GM18519 (cell line): ENCODE results near the gene TAL1.
A peak's percentile ranks its signal among the peaks of the same experiment; 100 is the strongest.
"Not testable (repeated sequence)": the region's sequence is repeated elsewhere in the genome, so short reads cannot be mapped to it uniquely, and the experiment has no call there.

Experiments
- ATAC-seq: cut with Tn5 transposase; IDR thresholded peaks from one replicate; pipeline ENCODE4 v1.9.1; 2021; ENCODE audit warnings: mild to moderate bottlenecking, moderate library complexity; ENCODE audit not compliant: unreplicated experiment, low FRiP score

The TAL1 gene

DNA sequence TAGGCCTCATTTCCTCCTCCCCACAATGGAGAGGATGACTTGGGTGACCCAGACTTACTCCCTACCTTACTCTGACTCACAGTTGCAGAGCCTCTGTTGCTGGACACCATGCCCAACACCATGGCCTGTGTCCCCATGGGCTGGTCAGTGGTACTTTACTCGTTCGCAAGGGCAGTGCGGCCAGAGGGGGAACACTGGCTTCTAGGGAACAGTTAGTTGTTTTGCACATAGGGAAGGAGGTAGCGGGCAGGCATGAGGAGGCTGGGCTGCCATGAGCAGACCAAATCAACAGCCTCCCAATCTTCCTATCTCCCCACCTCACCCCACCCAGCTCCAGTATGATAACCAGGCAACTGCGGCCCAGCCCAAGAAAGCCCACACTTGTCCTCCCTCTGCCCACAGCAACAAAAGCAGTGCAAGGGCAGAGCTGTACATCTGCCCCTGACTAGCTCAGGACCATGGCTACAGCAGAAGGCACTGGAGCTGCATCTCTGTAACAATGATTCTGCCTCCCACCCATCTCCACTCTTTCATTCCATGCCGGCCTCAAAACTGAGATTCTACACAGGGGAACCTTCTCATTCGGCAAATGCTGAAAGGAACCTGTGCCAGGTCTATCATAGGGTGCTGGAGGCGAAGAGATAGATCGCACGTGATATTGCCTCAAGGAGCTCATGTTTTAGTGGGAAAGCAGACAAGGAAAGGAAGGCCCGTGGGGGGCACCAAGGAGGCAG lies 18.6 kb downstream of the TAL1 start:
- ATAC-seq, result no peak

DNA sequence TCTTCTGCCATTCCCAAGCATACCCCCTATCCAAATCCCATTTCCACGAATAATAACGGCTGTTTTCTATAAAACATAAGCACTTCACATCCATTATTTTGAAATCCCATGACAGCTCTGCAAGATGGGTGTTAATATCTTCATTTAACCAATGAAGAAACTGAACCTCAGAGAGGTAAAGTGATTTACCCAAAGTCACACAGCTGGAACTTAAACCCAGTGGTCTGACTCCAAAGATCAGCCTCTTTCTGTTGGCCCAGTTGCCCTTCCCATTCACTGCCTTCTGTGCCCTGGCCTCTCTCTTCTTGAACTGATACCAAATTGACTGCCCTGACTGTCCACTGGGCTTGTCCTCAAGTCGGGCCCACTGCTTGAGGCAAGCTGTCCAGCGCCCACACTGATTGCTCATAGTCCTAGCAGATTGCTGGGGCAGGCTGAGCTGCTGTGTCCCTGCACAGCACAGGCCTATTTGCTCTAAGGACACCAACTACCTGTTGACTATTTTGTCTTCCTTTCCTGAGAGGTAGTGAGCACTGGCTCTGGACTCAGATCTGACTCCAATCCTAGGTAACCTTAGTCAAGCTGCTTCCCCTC lies 19.3 kb downstream of the TAL1 start:
- ATAC-seq, result no peak

DNA sequence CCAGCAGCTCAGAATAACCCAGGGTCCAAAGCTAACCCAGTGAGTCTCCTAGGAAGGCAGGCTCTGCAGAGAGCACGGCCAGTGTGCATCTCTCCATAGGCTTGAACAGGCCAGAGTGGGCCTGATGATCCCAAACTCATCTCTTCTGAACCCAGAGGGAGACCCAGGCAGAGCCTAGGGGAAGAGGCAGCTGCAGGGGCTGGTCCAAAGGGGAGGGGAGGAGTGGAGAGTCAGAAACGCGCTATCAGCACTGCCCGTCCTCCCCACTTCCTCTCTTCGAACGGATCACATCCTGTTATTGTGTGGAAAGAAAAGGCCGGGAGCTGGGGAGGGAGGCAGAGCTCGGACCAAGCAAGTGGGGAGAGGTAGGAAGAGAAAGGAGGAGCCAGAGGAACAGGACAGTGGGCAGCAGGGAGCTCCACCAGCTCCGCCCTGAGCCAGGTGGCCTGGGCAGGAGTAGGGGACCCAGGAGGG lies 20.2 kb downstream of the TAL1 start:
- no peak for ATAC-seq

DNA sequence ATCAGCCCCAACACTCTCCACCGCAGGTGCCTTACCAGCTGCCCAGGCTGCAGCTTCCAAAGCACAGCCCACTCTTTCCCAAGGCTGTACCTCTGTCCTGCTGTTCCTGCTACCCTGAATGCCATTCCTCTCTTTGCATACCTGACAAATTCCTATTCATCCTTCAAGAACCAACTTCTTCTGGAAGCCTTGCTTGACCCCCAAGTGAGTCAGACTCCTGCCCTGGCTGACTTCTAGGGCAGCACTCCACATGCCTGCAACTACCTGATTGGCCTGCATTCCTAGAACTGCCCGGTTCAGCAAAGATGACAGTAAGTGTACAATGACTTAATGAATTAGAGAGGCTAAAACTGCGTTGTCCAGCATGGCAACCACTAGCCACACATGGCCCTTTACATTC lies 21.4 kb downstream of the TAL1 start:
- ATAC-seq, result no peak

DNA sequence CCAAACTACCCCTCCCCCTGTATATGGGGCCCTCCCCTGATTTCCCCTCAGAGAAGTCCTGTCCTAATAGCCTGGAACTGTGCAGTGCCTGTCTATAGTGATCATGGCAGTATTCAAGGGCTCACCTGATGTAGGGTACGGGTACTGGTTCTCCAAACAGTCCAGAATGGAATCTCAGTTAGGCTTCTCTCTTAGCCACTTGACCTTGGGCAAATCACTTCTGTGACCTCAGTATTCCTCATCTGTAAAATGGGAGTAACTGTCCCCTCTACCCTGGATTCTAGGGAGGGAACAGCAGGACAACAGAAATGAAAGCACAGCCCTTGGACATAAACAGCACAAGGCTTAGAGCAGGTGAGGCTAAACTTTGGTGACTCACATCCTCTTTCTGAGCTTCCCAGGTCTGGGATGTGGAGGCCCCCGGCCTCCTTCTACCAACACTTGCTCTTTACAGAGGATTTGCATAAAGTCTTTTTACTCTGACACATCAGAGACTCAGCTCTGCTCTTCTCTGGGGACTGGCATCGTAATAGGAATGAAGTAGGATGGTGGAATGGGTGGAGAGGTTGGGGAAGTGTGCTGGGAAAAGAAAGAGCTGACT lies 22.2 kb downstream of the TAL1 start:
- ATAC-seq, result peak; percentile 84

DNA sequence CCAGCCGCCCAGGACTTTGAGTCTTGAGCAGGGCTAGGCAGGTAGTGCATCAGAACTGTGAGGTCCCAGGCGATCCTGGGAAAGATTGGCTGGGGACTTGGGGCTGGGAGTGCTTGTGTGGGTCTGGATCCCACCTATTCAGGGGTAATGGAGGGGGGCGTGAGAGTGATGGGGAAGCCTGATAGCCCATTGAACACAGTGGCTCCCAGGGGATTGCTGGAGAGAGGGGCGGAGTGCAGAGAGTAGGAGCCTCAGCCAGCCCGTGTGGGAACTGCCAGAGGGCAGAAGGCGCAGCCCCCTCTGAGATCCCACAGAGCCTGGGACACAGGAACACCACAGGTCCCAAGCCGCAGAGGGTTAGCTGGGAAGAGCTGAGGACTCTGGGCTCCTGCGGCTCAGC lies 22.9 kb downstream of the TAL1 start:
- ATAC-seq, result no peak

DNA sequence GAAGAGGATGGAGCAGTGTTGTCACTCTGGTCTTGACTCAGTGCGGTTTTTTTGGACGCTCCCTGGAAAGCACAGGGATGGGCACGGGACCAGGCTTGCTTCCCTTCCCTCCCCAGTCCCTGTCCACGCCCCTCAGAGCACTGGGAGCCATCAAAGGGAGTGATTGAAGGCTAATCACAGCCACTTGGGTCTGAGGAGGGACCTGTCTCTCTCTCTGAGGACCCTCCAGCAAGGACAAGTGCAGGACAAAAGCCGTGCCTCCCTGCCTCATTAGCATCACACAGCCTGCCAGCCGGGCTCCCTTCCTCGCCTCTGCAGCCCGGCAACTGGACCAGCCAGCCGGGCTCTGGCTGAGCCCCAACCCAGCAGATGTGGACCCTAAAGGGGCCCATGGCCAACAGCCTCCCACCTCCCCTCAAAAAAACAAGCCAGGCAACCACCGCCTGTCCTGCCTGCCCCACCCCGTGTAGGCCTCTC lies 23.6 kb downstream of the TAL1 start:
- no peak for ATAC-seq

DNA sequence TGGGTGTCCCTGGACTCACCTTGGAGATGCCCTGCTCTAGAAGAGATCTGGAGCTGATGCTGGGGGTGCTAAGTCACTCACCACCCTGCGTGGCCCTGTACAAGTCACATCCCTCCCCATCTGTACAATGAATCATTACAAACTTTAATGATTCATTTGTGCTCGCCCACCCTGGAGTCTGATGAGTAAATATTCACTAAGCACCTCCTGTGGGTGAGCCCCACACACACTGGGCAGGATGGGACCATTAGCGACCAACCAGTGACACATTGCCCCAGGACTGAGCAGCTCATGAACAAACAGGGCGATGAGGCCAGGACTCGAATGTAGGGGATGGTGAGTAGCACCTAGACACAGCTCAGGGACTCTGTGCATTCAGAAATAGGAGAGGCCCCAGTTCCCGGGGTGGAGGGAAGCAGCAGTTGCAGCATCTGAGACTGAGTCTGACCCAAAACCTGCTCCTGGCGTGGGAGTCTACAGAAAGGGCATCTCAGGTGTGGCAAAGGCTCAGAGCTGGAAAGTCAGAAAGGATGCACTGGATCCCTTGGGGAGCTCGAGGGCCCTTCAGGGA lies 24.1 kb downstream of the TAL1 start:
- ATAC-seq, result no peak

DNA sequence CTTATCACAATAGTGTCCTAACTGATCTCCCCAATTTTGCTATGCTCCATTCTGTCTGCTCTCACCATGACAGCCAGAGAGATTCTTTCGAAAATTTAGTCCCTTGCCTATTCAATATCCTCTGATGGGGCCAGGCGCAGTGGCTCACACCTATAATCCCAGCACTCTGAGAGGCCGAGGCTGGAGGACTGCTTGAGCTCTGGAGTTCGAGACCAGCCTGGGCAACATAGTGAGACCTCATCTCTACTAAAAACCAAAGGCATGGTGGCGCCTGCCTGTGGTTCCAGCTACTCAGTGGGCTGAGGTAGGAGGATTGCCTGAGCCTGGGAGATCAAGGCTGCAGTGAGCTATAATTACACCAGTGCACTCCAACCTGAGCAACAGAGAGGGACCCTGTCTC lies 26.1 kb downstream of the TAL1 start:
- ATAC-seq, result no peak

DNA sequence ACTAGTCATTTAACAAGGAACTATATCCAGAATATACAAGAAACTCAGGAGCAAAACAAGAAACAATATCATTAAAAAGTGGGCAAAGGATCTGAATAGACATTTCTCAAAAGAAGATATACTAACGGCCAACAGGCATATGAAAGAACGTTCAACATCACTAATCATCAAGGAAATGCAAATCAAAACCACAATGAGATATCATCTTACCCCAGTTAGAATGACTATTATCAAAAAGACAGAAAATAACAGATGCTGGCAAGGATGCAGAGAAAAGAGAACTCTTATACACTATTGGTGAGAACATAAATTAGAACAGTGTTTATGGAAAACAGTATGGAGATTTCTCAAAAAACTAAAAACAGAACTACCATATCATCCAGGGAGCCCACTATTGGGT lies 28.5 kb downstream of the TAL1 start:
- not testable (repeated sequence) for ATAC-seq

DNA sequence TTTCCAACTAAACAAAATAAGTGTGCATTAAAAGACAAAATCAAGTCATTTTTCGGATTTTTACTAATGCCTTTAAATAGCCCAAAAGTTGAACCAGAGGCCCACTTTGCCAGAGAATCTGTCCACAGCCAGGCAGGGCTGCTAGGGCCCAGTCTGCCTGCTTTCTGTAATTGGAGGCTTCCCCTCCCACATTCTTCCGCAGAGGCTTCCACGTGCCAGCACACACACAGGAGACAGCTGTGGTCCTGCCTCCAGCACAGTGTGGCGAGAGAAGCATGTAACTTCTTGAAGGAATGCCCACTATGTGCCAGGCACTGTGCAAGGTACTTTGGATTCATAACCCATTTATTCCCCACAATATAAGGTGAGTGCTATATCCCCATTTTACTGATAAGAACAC lies 30.8 kb downstream of the TAL1 start:
- no peak for ATAC-seq

DNA sequence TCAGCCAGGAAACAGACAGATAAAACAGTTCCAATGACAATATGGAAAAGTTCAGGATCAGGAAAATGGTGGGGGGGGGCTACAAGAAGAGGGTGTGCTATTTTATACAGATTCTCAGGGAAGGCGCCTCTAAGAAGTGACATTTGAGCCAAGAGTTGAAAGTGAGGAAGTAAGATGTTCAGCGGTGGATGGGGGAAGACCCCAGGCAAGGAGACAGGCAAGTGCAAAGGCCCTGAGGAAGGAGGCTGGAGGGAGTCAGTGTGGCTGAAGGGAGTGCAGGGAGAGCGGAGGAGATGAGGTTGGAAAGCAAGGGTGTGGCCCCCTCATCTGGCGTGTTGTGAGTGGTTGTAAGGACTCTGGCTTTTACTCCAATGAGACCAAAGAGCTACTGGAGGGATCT lies 33.8 kb downstream of the TAL1 start:
- ATAC-seq, result no peak

DNA sequence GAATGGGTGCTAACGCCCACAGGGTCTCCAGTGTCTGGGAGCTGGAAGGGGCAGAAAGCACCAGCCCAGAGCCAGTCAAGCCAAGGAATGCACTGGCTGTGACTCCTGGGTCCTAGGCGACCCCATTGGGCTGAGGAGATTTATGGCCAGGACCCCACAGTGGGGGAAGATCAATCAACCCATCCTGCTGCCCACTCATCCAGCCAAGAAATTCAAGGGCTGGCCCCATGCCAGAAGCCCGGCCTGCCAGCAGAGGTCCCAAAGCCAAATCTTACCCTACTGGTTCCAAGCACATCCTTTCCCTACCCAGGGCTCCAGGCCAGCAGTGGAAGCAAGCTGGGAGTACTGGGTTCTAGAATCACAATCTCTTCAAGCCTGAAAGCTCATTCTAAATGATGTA lies 35.4 kb downstream of the TAL1 start:
- ATAC-seq, result no peak

DNA sequence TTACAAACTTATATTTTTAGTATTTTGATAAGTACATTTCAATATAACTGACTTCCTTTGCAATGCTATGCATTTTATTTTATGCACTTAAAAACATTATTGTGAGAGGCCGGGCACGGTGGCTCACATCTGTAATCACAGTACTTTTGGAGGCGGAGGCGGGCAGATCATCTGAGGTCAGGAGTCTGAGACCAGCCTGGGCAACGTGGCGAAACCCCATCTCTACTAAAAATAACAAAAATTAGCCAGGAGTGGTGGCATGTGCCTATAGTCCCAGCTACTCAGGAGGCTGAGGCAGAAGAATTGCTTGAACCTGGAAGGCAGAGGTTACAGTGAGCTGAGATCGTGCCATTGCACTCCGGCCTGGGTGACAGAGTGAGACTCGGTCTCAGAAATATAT lies 36.0 kb downstream of the TAL1 start:
- ATAC-seq, result not testable (repeated sequence)

DNA sequence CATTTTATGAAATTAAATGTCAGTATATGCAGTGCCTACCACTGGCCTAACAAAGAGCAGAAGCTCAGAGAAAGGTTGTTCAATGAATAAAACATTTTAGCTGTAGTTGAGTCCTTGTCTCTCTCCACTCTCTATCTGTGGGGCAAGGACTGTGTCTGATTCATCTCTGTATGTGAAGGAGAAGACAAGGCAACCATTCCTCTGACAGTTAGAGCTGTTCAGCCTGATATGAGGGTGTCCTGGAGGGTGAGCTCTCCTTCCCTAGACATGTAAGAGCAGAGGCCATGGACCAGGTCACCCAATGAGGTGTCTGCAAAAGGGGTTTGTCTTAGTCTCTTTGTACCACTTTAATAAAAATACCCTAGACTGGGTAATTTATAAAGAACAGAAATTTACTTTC lies 37.7 kb downstream of the TAL1 start:
- ATAC-seq, result no peak

DNA sequence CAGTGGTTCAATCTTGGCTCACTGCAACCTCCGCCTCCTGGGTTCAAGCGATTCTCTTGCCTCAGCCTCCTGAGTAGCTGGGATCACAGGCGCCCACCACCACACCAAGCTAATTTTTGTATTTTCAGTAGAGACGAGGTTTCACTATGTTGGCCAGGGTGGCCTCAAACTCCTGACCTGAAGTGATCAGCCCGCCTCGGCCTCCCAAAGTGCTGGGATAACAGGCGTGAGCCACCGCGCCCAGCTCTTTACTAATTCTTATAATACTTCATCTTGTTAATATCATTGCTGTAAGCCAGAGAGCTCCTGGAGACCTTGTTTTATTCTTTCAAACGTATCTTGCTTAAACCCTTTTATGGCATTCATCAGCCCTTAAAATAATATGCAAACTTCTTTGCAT lies 38.5 kb downstream of the TAL1 start:
- not testable (repeated sequence) for ATAC-seq

DNA sequence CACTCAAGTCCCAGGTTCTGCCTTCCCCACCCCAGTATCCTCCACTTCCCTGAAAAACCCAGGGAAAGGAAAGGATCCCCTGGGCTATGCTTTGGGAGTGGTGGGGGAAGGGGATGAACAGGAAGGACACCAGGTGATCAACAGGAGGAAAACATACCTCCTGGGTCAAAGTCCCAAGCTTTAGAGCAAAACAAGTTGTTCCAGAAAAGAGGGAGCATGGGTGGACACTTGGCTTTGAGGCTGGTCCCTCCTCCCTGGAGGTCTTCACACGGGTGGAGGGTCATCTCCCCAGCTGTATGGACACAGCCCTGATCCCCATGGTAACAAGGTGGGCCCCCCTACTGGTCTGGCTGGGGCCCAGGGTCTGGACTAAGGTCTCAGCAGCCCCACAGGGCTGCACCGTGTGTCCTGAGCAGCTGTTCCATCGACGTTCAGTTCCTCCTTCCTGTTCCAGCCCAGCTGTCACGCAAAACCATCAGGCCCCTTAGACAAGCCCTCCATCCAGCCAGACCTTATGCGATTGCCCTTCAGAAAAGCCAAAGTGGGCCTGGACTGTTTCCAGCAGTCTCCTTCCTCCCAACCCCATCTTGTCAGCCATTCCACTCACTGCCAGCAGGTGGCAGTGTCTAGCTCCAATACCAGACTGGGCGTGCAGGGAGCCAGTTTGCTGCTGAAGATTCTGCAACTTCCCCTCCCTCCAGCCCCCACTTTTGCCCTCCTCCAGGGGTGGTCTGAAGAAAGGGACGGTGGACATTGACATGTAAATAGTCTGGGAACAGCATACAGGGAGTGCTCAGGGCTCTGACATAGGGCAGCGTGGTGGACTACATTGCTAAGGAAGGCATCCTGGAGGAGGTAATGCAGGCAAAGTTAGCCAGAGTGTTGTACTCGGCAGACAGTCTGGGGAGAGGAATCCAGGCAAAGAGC lies 39.3 kb downstream of the TAL1 start:
- ATAC-seq, result no peak

DNA sequence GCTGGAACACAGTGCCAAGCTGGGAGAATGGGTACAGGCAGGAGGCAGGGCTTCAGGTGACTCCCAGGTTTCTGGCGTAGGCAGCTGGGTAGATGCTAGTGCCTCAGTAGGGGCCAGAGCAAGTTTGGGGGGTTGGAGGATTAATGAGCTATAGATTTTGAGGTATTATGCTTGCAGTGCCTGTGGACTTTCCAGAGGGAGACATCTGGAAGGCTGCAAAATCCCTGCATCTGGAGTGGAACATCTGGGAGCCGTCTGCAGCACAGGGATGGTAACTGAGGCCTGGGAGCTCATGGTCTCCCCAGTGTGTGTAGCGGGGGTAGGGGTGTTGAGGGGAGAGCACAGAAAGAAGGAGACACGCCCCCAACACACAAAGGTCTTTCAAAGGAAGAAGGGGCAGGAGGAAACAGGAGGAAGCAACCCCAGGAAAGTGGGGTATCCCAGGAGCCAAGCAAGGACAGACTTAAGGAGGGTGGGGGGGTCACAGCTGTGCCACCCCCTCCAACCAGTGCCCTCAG lies 40.0 kb downstream of the TAL1 start:
- ATAC-seq, result no peak

DNA sequence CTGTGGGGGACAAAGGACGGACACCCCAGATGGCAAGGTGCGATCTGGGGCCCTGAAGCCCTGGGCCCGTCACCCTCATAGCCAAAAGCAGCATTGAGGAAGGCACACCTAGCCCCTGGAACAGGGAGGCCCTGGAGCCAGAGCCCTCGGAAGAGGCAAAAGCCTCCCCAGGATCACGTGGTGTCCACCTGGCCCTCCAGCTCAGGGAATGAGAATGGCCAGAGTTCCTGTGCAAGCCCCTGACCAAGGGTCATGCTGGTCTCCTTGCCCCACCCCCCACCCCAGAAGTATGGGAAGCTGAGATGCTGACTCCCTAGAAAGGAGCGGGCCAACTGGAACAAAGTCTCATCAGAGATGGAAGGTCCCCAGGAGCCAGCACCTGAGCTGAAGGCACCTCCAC lies 41.2 kb downstream of the TAL1 start:
- no peak for ATAC-seq

DNA sequence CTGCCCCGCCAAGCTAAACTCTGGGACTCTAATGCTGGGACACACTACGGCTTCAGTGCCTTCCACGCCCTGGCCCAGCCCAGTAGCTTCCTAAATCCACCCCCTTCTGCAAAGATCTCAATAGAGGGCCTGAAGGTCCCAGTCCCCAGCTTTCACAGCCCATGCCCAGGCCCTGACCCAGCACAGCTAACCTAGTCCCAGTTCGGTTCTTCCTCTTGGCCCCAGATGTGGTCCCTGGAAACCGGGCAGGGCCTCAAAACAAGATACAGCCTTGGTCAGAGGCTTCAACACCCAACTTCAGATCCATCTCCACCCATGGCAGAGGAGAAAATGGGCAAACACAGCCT lies 41.5 kb downstream of the TAL1 start:
- no peak for ATAC-seq
